UCSD-AML1 (cell line): ENCODE results near the gene TXLNG.
A peak's percentile ranks its signal among the peaks of the same experiment; 100 is the strongest.

Experiments used
- DNase-seq: peaks from one replicate; lab custom pipeline; 2025; ENCODE audit not compliant: unreplicated experiment; lab: John Stamatoyannopoulos, UW

Gene TXLNG

GRCh38 chrX:16785247-16786138, 773 bp upstream of the TXLNG start:
- no peak for DNase-seq

- DNase-seq = peak; percentile 20
Observed at GRCh38 chrX:16786791-16787735, 797 bp downstream of the TXLNG start.

GRCh38 chrX:16788477-16788876, 2.2 kb downstream of the TXLNG start:
- no peak for DNase-seq

DNA sequence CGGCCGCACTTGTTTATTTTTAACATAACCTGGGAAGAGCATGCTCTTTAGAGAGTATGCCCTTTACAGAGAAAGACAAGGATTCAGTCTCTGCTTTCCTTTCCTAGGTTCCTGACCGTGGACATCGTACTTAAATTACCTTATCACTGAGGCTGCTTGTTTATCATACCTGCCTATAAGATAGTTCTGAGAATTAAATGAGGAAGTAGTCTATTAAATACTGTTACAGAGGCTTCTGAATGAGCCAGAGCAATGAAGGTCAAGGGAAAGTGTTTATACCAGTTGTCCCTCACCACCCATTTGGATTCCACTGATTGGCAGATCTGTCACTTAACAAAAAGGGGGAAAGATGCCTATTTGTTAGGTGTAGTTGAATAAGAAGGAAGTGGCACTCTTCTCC, 10.0 kb downstream of the TXLNG start:
- no peak for DNase-seq

DNA sequence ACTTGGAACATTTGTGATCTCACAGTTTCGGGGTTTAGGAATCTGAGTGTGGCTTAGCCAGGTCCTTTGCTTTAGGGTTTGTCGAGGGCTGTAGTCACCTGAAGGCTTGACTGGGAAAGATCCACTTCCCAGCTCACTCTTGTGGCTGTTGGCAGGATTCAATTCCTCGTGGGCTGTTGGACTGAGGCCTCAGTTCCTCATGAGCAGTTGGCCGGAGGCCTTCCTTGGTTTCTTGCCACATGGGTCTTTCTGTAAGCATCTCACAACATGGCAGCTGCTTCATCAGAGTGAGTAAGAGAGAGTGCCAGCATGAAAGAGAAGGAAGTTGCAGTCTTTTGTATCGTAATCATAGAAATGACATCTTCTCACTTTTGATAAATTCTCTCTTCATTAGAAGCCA, 11.1 kb downstream of the TXLNG start:
- no peak for DNase-seq

- no peak for DNase-seq
Observed at GRCh38 chrX:16797841-16798240, 11.6 kb downstream of the TXLNG start.

GRCh38 chrX:16804923-16805464, 18.7 kb downstream of the TXLNG start:
- no peak for DNase-seq

DNA sequence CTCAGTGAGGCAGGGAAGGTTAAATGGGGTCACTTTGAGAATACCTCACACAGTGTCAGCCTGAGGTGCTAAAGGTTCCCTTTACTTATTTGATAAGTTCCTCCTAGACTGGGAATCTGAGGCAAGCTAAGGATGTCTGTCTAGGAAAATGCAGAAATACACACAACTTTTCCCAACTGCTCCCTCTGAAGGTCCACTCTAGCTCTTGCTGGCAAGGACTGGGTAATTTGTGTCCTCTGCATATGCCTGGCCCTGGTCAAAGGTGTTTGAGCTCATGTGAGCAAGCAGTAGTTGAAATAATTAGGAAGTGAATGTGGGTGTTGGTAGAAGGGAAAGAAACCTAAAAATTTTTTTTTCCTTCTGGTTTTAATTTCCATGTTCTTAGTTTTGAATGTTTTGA, 21.3 kb downstream of the TXLNG start:
- DNase-seq = no peak

DNA sequence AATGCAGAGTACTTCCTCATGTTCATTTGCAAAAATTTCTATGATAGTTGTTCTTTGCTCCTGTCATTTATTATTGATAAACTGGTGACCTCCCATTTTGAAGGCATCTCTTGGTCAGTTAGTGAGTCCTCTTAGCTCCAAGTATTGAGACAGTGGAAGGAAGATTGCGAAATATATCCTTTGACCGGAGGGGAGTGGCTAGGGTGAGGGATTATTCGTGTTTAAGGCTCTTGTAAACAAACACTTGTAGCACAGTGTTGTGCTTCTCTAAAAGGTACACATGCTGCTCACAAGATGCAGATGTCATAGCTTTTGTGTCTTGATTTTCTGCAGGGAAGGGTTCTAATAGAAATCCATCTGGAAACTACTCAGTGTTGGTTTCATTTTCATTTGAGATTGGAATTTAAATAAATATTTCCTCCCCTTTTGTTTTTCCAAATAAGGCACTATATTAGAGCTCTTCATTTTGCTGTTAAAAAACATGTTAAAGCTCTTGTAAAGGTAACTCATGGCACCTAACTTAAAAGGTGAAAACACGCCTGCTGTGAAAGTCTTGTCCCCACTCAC, 21.8 kb downstream of the TXLNG start:
- no peak for DNase-seq

- no peak for DNase-seq
Observed at GRCh38 chrX:16814597-16814996, 28.3 kb downstream of the TXLNG start.

DNA sequence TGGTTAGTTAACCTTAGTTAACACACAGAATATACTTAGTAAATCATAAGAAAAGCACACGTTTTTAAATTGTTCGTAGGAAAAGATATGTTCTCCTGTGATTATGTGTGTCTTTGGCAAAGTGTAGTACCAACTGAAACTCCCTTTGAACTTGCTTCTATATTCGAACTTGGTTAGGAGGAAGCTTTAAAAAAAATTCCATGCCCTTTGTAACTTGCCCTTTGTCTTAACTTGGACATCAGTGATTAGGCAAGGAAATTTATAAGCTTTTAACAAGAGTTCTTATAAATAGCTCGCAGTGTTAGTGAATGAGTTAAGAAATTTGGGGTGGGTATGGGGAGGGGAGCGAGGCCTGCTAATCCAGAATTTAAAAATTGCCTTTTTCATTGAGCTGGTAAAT, 33.4 kb downstream of the TXLNG start:
- DNase-seq = no peak

- DNase-seq = no peak
Observed at GRCh38 chrX:16822723-16823122, 36.5 kb downstream of the TXLNG start.

GRCh38 chrX:16825264-16826035, 39.2 kb downstream of the TXLNG start:
- no peak for DNase-seq

GRCh38 chrX:16826207-16826606, 39.9 kb downstream of the TXLNG start:
- no peak for DNase-seq

- no peak for DNase-seq
Observed at GRCh38 chrX:16827225-16827624, 41.0 kb downstream of the TXLNG start.

DNA sequence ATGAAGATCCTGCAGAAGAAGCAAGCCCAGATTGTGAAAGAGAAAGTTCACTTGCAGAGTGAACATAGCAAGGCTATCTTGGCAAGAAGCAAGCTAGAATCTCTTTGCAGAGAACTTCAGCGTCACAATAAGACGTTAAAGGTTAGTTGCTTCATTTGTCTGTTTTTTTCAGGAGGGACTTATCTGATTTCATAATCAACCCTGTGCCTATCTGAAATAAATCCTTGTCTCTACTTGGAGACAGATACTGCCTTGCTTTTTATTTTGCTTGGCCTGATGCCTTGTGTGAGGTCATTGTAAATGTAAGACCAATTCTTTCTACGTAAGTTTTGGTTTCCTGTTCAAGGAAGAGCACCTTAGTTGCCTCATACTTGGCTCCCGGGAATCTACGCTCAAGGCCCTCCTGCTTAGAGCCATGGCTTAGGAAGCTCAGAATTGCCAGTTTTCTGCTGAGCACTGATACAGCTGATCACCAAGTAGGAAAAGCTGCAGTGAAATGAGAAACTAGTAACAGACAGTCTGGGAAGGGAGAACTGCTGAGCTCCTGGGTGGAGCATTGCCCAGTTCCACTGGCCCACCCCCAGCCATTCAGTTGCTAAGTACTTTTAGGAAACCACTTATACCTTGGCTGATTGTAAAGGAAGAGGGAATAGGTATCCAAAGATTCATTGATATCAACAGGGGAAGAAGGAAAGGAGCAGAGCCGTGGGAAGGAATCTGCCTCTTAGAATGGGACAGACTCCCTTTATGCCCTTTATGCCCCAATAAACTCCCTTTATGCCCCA, 42.0 kb downstream of the TXLNG start:
- no peak for DNase-seq

- DNase-seq = no peak
Observed at GRCh38 chrX:16832301-16832700, 46.0 kb downstream of the TXLNG start.

DNA sequence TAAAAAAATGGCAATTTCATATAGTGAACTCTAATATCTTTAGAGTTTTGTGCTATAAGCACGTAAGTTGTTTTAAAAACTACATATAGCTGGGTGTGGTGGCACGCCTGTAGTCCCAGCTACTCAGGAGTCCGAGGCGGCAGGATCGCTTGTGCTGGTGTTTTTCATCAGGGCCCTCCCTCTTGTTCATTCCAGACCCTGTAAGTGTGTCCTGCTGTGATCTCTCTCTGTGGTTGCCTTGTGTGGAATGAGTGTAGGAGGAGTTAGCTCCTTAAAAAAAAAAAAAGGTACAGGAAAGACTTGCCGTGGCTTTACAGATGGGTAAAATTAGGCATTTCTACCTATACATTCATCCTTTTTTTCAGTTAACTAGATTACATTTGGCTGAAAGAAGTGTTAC, 48.5 kb downstream of the TXLNG start:
- DNase-seq = no peak

GRCh38 chrX:16836371-16836770, 50.1 kb downstream of the TXLNG start:
- peak; percentile 13 for DNase-seq
